Right ventricle myocardium superior (tissue), 1 donor: ENCODE data around the gene GPC5. TPM values are rescaled to one million over a fixed set of nuclear protein-coding genes. Genes with fewer than 3 reads are reported as not detected.
A peak's percentile ranks its signal among the peaks of the same experiment; 100 is the strongest.

Experiments used
- ATAC-seq: fragments of 200-7000 bp; cut with Tn5 transposase; one replicate; pipeline ENCODE4 v1.9.1; 2020; ENCODE audit warnings: mild to moderate bottlenecking; ENCODE audit not compliant: poor library complexity
- DNase-seq: peaks from one replicate; pipeline ENCODE4 v3.0.0-alpha.2; 2020
- intact Hi-C: fragments of 100-400 bp; cut with DNase I; formaldehyde crosslinking; loops from one replicate; pipeline ENCODE4 v1.11.2; 2022
- total RNA-seq: library from RNA; stranded (reverse); fragmentation: NEBNext Ultra II Directional; extraction: Animal tissue kit (Norgen Biotek cat#: 25700); gene quantifications from one replicate; pipeline ENCODE4 v1.2.1, GENCODE V29; 2021
- donor health status: DM: no; HTN: yes; CAD: no; lungs with severe emphysema.

GPC5 gene
- total RNA-seq, 1 donor from 2014 or later: 1.4 TPM

DNA sequence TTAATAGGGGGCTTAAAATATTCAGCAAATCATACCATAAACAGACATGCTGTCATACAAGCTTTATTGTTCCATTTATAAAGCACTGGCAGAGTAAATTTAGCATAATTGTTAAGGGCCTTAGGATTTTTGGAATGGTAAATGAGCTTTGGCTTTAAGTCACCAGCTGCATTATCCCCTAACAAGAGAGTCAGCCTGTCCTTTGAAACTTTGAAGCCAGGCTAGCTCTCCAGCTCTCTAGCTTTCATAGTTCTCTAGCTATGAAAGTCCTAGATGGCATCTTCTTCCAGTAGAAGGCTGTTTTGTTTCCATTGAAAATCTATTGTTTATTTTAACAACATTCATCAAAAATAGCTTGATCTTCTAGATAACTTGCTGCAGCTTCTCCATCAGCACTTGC lies 1407.3 kb downstream of the GPC5 start:
- ATAC-seq: no peak
- intact Hi-C loops: no loop called here
- DNase-seq: no peak

DNA sequence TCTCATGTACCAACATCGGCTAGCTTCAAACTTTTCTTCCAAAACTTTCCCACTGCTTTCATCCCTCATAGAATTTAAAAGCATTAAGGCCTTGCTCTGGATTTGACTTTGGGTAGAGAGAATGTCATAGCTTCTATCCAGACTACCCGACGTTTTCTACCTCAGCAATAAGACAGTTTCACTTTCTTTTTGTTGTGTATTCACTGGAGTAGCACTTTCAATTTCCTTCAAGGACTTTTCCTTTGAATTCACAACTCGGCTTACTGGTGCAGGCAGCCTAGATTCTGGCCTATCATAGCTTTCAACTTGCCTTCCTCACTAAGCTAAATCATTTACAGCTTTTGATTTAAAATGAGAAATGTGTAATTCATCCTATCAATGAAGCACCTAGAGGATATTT lies 1407.8 kb downstream of the GPC5 start:
- DNase-seq: no peak
- intact Hi-C loops: no loop called here
- ATAC-seq: peak; percentile 59

DNA sequence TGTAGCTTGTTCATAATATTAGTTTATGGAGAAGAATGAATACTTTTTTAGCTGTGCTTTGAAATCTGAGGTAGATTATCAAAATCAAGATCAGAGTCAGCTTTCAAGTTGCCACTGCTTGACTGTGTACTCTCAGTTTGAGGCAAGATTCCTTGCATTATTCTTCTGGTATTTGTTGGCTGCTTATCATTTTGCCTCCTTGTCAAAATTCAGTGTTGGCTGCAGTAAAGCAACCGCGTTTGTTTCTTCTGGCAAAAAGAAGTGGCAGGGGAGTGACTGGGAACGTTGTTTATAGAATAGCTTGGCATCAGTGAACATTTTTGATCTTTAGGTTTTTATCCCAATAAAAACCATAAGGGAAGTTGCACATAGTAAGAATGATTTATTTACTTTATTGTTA lies 1408.9 kb downstream of the GPC5 start:
- ATAC-seq: no peak
- DNase-seq: no peak
- intact Hi-C loops: no loop called here

GRCh38 chr13:92807966-92808365 lies 1409.5 kb downstream of the GPC5 start:
- ATAC-seq (no peak), DNase-seq (no peak)
- intact Hi-C loops: no loop called here

DNA sequence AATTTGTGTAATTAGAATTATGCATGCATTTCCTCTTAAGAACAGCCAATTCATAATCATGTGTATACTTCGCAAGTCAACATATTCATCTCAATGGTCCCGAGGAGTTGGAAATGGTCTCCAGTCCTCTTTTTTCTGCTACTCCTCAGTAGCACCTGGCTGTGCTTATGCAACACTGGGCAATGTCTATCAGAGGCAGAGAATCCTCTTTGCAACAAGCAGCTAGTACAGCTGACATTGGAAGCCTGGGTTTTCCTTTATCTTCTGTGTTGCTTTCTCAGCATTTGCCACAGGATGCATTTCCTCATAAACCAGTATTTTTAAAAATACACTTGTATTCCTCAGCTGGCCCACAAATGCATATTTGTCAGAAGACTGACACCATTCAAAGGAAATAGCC lies 1422.9 kb downstream of the GPC5 start:
- DNase-seq: no peak
- intact Hi-C loops: no loop called here
- ATAC-seq: no peak

DNA sequence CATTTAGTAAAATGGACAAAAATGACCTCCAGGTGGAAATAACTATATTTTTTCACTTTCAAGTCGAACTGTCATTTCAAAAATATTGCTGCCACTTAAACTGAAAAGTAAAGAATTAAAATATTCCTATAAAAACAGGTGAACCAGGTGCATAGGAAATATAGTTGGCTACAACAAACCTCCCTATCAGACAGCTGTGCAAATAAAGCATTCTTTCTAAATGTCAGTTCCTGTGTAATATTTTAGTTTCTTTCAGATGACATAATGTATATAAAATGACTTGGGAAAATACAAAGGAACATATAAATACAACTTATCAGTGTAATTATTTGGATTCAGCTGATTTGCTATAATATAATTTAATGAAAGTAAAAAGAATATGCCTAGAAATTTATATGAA lies 1424.6 kb downstream of the GPC5 start:
- ATAC-seq: no peak
- no peak for DNase-seq
- intact Hi-C loops: no loop called here

DNA sequence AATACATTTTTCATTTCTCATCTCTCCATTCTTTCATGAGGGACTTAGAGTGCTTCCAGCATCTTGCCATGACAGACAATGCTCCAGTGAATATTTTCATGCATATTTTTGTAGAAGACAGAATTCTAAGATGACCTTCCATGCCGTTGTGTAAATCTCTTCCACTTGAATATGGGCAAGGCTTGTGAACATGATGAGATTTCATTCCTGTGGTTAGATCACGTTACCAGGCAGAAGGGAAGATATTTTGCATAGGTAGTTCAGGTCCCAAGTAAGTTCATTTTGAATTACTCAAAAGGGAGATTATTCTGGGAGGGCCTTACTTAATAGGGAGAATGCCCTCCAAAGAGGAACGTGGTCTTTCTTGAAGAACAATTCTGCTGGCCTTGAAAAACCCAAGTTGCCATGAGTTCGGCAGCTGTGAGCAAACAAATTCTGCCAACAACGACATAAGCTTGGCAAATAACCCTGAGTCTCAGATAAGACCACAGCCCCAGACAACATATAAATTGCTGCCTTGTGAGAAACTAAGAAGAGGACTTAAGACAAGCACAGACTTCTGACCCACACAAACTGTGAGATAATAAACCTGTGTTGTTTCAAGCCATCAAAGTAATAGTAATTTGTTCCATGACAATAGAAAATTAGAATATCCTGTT lies 1427.6 kb downstream of the GPC5 start:
- DNase-seq (no peak), ATAC-seq (no peak)
- intact Hi-C loops: no loop called here

GRCh38 chr13:92827503-92827902 lies 1429.1 kb downstream of the GPC5 start:
- DNase-seq (no peak), ATAC-seq (no peak)
- intact Hi-C loops: no loop called here

GRCh38 chr13:92829930-92830329 lies 1431.5 kb downstream of the GPC5 start:
- DNase-seq: no peak
- intact Hi-C loops: no loop called here
- no peak for ATAC-seq

DNA sequence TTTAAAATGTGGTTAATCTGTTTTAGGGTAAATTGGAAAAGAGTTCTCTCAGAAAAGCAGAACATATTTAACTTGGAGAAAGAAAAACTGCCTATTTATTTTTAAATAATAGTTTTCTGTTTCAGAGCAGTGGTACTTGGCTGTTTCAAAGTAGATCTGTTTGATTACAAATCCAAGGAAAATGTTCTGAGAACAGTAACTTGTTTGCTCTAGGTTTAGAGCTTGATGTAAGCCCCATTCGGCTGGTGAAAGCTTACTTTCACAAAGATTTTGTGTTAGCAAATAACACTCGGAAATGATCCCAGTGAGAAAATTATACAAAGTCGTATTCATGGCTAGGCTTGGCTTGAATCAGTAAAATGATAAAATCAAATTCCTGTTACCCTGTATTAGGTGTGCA lies 1432.4 kb downstream of the GPC5 start:
- intact Hi-C loops: no loop called here
- DNase-seq (no peak), ATAC-seq (no peak)

GRCh38 chr13:92833071-92833470 lies 1434.7 kb downstream of the GPC5 start:
- ATAC-seq: no peak
- no peak for DNase-seq
- intact Hi-C loops: no loop called here

GRCh38 chr13:92836171-92836570 lies 1437.8 kb downstream of the GPC5 start:
- intact Hi-C loops: no loop called here
- ATAC-seq: no peak
- DNase-seq: no peak

DNA sequence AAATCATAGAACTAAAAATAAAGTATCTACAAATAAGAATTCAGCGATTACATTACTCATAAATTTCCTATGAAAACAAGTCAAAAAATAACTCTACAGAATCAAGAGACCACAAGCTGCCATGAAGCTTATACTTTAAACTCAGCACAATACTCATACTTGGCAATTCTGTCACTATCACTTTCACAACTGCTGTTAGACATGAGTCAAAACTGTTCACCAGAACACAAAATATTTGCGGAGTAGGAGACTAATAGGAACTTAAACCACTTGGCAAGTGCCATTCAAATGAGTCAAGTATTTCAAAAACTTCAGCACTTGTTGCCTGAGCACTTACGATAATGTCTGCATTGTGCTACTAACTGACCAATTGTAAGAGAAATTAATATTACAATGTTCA lies 1440.4 kb downstream of the GPC5 start:
- ATAC-seq: no peak

GRCh38 chr13:92842145-92842544 lies 1443.7 kb downstream of the GPC5 start:
- DNase-seq: no peak
- ATAC-seq: no peak

More for the DNA sequence above, 1440.4 kb downstream of the GPC5 start:
- DNase-seq: no peak
- intact Hi-C loops: no loop called here

GRCh38 chr13:92843549-92843948 lies 1445.1 kb downstream of the GPC5 start:
- no peak for ATAC-seq
- DNase-seq: no peak

More at GRCh38 chr13:92842145-92842544, 1443.7 kb downstream of the GPC5 start:
- intact Hi-C loops: no loop called here

DNA sequence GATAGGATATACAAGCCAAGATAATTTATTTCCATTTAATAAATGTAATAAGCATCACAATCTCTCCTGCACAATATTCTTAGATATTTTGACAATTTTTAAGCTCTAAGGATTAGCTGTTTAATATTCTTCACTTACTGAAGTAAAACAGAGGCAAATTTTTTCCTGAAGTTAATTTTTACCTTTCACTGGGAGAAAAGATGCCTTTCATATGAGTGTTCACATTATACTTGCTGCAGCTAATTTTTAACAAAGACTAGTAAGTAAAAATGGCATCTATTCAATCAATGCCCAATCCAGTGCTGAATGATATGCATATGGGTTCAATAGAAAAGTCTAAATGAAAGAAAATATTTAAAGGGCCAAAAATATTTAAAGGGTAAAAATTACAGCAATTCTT lies 1451.0 kb downstream of the GPC5 start:
- no peak for ATAC-seq
- intact Hi-C loops: no loop called here
- no peak for DNase-seq

More at GRCh38 chr13:92843549-92843948, 1445.1 kb downstream of the GPC5 start:
- intact Hi-C loops: no loop called here

- ATAC-seq (no peak), DNase-seq (no peak)
- intact Hi-C loops: no loop called here
These were observed 1466.3 kb downstream of the GPC5 start for GRCh38 chr13:92864584-92865284.

GRCh38 chr13:92873029-92873428 lies 1474.6 kb downstream of the GPC5 start:
- DNase-seq: no peak
- ATAC-seq: no peak
- intact Hi-C loops: no loop called here

DNA sequence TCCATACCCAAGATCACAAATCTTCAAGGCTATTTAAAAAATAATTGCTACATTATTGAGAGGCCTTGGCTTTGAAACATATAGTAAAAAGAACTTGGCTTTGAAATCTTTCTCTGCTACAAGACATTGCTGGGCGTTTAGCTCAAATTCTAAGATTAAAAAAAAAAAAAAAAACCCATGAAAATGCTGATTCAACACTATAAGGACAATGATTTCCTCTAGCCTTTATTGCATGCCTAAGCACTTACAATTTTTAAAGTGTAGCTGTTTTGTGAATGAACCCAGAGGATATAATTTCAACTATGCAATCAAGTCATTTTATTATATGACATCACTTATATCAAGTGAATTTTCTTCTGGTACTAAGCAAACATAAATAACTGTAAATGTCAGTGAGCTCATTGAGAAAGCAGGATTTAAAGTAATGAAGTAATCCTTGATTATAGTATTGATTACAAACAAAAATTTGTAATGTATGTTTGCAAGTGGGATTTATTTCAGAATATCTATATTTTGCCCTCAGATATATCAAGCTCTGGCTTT lies 1488.2 kb downstream of the GPC5 start:
- ATAC-seq (no peak), DNase-seq (no peak)
- intact Hi-C loops: no loop called here

DNA sequence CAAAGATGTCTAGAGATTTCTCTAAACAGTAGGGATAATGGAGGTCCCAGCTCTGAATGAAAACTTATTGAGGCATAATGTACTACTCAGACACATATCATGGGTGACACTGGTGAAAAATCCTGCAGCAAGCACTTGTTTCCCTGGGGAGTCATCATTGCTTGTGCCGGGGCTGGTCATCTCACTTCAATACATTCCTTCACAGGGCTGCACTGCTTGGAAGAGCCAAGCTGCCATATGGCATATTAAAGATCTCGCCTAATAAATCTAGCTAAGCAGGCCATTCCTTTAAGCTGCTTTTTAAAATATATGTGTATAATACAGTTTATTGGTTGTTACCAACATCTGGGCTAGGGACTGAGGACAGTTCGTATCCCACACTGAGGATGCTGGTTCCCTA lies 1496.0 kb downstream of the GPC5 start:
- DNase-seq (no peak), ATAC-seq (no peak)
- intact Hi-C loops: no loop called here
